ENCODE results near the gene ACTR2.

GRCh38 chr2:65273344-65273743 lies 45.7 kb downstream of the ACTR2 start:
- TF ChIP-seq ZNF274 (IDR thresholded peaks at IDR 0.05; ENCODE audit: low read depth, low read length) (no peak), POLR2A (IDR thresholded peaks at IDR 0.05; ENCODE audit: borderline replicate concordance, extremely low read depth, insufficient read depth, insufficient read length) (no peak), CTCF (IDR thresholded peaks at IDR 0.05 in 2 of 3, conservative IDR thresholded peaks at IDR 0.05 in 1 of 3; ENCODE audit: borderline replicate concordance in 1 of 3, insufficient read depth in 1 of 3, low read depth in 2 of 3, low read length in 2 of 3) (no peak), POLR2AphosphoS5 (IDR thresholded peaks at IDR 0.05; ENCODE audit: low read depth, low read length) (no peak), SP1 (IDR thresholded peaks at IDR 0.05; ENCODE audit: low read depth) (no peak), MAX (IDR thresholded peaks at IDR 0.05) (no peak), RAD21 (IDR thresholded peaks at IDR 0.05; ENCODE audit: low read depth) (no peak), EZH2 (IDR thresholded peaks at IDR 0.05) (no peak), SRF (IDR thresholded peaks at IDR 0.05; ENCODE audit: low read depth) (no peak), YY1 (IDR thresholded peaks at IDR 0.05; ENCODE audit: extremely low read depth, insufficient replicate concordance, low read depth, low read length) (no peak)
